H1 (cell line): ENCODE results near the gene DMC1. TPM values are rescaled to one million over a fixed set of nuclear protein-coding genes. Genes with fewer than 3 reads are reported as not detected.

Experiments used
- CTCF ChIA-PET: fragments of 300-600 bp; sonication (Branson Sonifier 250); formaldehyde crosslinking; loops from one replicate; lab custom pipeline; 2021; ENCODE audit not compliant: partially characterized antibody; lab: Charles Lee
- POLR2A ChIA-PET: fragments of 300-600 bp; sonication (Branson Sonifier 250); formaldehyde crosslinking; loops from one replicate; lab custom pipeline; 2021; ENCODE audit warnings: inconsistent platforms; ENCODE audit not compliant: partially characterized antibody; lab: Charles Lee
- DNase-seq, 2 experiments: peaks; one replicate each; pipeline versions ENCODE4 v3.0.0 to v3.0.0-alpha.2; 2010 to 2022; ENCODE audit warnings: low spot score in 2 of 2, low read depth in 1 of 2, mixed read lengths in 1 of 2
- FAIRE-seq: peaks from 2 replicates; lab custom pipeline; 2011; peaks lifted over from hg19 to GRCh38; lab: Jason Lieb, UNC
- H2AFZ ChIP-seq: 2 replicates; pipeline ENCODE4 v1.8.1; 2012; ENCODE audit warnings: low read length, inconsistent platforms
- H2AK5ac ChIP-seq: 2 replicates; pipeline ENCODE4 v1.6.1; 2013; ENCODE audit warnings: low read depth, low read length
- H2BK120ac ChIP-seq: replicated peaks from 2 replicates; pipeline ENCODE3; 2013; ENCODE audit warnings: low read depth, low read length, inconsistent platforms
- H2BK12ac ChIP-seq: 2 replicates; pipeline ENCODE4 v1.6.1; 2013; ENCODE audit warnings: low read depth, low read length
- H2BK15ac ChIP-seq: 2 replicates; pipeline ENCODE4 v1.6.1; 2013; ENCODE audit warnings: low read length
- H2BK20ac ChIP-seq: 2 replicates; pipeline ENCODE4 v1.6.1; 2013; ENCODE audit warnings: low read length
- H2BK5ac ChIP-seq: 2 replicates; pipeline ENCODE4 v1.6.1; 2013; ENCODE audit warnings: low read depth, low read length
- H3K14ac ChIP-seq: 2 replicates; pipeline ENCODE4 v1.6.1; 2013; ENCODE audit warnings: inconsistent platforms; ENCODE audit not compliant: insufficient read length
- H3K18ac ChIP-seq: 2 replicates; pipeline ENCODE4 v1.6.1; 2013; ENCODE audit warnings: low read length; ENCODE audit errors: extremely low read depth
- H3K23ac ChIP-seq: 2 replicates; pipeline ENCODE4 v1.6.1; 2013; ENCODE audit warnings: inconsistent platforms; ENCODE audit not compliant: insufficient read length
- H3K23me2 ChIP-seq: 2 replicates; pipeline ENCODE4 v1.6.1; 2013; ENCODE audit warnings: low read depth, low read length
- H3K27ac ChIP-seq: 2 replicates; pipeline ENCODE4 v1.6.1; 2011; ENCODE audit warnings: low read depth, low read length, inconsistent platforms
- H3K27me3 ChIP-seq, 4 experiments: replicated peaks in 1 of 4; 1 replicate in 1 of 4; 2 replicates in 3 of 4; pipeline versions ENCODE4 v1.6.1 to v1.8.1; 2011 to 2013; ENCODE audit warnings: low read length in 3 of 4, mild to moderate bottlenecking in 3 of 4, inconsistent platforms in 2 of 4, mixed read lengths in 2 of 4, moderate library complexity in 1 of 4; ENCODE audit not compliant: control insufficient read depth in 3 of 4, insufficient read depth in 3 of 4; ENCODE audit errors: extremely low read depth in 1 of 4
- H3K36me3 ChIP-seq, 4 experiments: 2 replicates each; pipeline versions ENCODE4 v1.6.1 to v1.8.1; 2011 to 2013; ENCODE audit warnings: mild to moderate bottlenecking in 4 of 4, low read length in 3 of 4, moderate library complexity in 2 of 4, control low read depth in 1 of 4, inconsistent platforms in 1 of 4; ENCODE audit not compliant: insufficient read depth in 4 of 4, control insufficient read depth in 2 of 4
- H3K4ac ChIP-seq: replicated peaks from 2 replicates; pipeline ENCODE3; 2013; ENCODE audit warnings: low read length, low read depth, mixed read lengths, inconsistent platforms; ENCODE audit not compliant: insufficient read length
- H3K4me1 ChIP-seq, 4 experiments: replicated peaks in 1 of 4; 1 replicate in 1 of 4; 2 replicates in 3 of 4; pipeline versions ENCODE4 v1.6.1 to v1.8.1; 2011 to 2013; ENCODE audit warnings: low read length in 3 of 4, inconsistent platforms in 2 of 4, mixed read lengths in 1 of 4; ENCODE audit not compliant: insufficient read depth in 4 of 4, control insufficient read depth in 3 of 4
- H3K4me2 ChIP-seq, 2 experiments: 2 replicates each; pipeline versions ENCODE4 v1.6.1 to v1.8.1; 2011 to 2013; ENCODE audit warnings: low read depth in 2 of 2, low read length in 2 of 2, control low read depth in 1 of 2, inconsistent platforms in 1 of 2, mild to moderate bottlenecking in 1 of 2; ENCODE audit not compliant: insufficient read depth in 1 of 2
- H3K4me3 ChIP-seq, 4 experiments: fragments of 200-600, 300-600 bp in 1 of 4; sonication (generic), shearing (Covaris generic), sonication (Bioruptor Twin) in 1 of 4; 2 replicates each; pipeline versions ENCODE4 v1.5.1 to v1.8.1; 2011 to 2016; ENCODE audit warnings: low read length in 4 of 4, low read depth in 3 of 4, control low read depth in 2 of 4, inconsistent platforms in 2 of 4, mild to moderate bottlenecking in 2 of 4, mixed read lengths in 1 of 4, moderate library complexity in 1 of 4; ENCODE audit not compliant: insufficient read depth in 2 of 4; ENCODE audit errors: extremely low read depth in 1 of 4
- H3K56ac ChIP-seq: replicated peaks from 2 replicates; pipeline ENCODE3; 2013; ENCODE audit warnings: low read depth, mild to moderate bottlenecking, mixed read lengths, low read length, inconsistent platforms; ENCODE audit not compliant: insufficient read length
- H3K79me1 ChIP-seq: 2 replicates; pipeline ENCODE4 v1.6.1; 2013; ENCODE audit warnings: low read depth, low read length, control low read depth
- H3K79me2 ChIP-seq, 2 experiments: 2 replicates each; pipeline versions ENCODE4 v1.6.1 to v1.8.1; 2012 to 2013; ENCODE audit warnings: low read length in 2 of 2, mild to moderate bottlenecking in 2 of 2, inconsistent platforms in 1 of 2; ENCODE audit not compliant: insufficient read depth in 2 of 2, control insufficient read depth in 1 of 2
- H3K9ac ChIP-seq, 4 experiments: replicated peaks in 1 of 4; 1 replicate in 1 of 4; 2 replicates in 3 of 4; pipeline versions ENCODE4 v1.6.1 to v1.8.1; 2011 to 2013; ENCODE audit warnings: low read depth in 3 of 4, low read length in 3 of 4, control low read depth in 2 of 4, mild to moderate bottlenecking in 2 of 4, moderate library complexity in 2 of 4, inconsistent platforms in 1 of 4; ENCODE audit errors: extremely low read depth in 1 of 4
- H3K9me3 ChIP-seq, 2 experiments: 2 replicates each; pipeline versions ENCODE4 v1.6.1 to v1.8.1; 2012 to 2013; ENCODE audit warnings: mild to moderate bottlenecking in 2 of 2, moderate library complexity in 2 of 2, control low read depth in 1 of 2, inconsistent platforms in 1 of 2, low read depth in 1 of 2, low read length in 1 of 2, mixed read lengths in 1 of 2; ENCODE audit not compliant: insufficient read depth in 2 of 2
- H4K20me1 ChIP-seq, 2 experiments: replicated peaks in 1 of 2; 2 replicates each; pipeline versions ENCODE3 to v1.8.1; 2011 to 2013; ENCODE audit warnings: inconsistent platforms in 2 of 2, low read length in 2 of 2, mild to moderate bottlenecking in 1 of 2; ENCODE audit not compliant: insufficient read depth in 2 of 2, control insufficient read depth in 1 of 2
- H4K5ac ChIP-seq: 2 replicates; pipeline ENCODE4 v1.6.1; 2013; ENCODE audit warnings: low read length, low read depth, mixed read lengths, inconsistent platforms; ENCODE audit not compliant: insufficient read length
- H4K8ac ChIP-seq: 2 replicates; pipeline ENCODE4 v1.8.0; 2013; ENCODE audit warnings: mild to moderate bottlenecking, moderate library complexity, low read length, inconsistent platforms; ENCODE audit not compliant: insufficient read depth; ENCODE audit errors: extremely low read depth
- H4K91ac ChIP-seq: replicated peaks from 2 replicates; pipeline ENCODE3; 2013; ENCODE audit warnings: low read length, mixed read lengths, inconsistent platforms; ENCODE audit not compliant: insufficient read length
- POLR2AphosphoS5 ChIP-seq: IDR thresholded peaks from 2 replicates; pipeline ENCODE4 v1.6.1; 2011; ENCODE audit warnings: low read depth, low read length
- USF2 ChIP-seq: IDR thresholded peaks from 2 replicates; pipeline ENCODE4 v1.6.1; 2011; ENCODE audit warnings: low read length, improper control_type of control experiment
- WGBS, 2 experiments: shearing (Covaris generic) in 1 of 2; methylation state at CpG; one replicate each; pipeline versions ENCODE4 v1.1.6 to v1.1.7; 2013 to 2015; ENCODE audit warnings: low lambda C conversion rate in 2 of 2, mixed read lengths in 2 of 2, inconsistent platforms in 1 of 2, low coverage in 1 of 2, missing lambda C conversion rate in 1 of 2; ENCODE audit not compliant: insufficient replicate concordance in 2 of 2, insufficient coverage in 1 of 2, insufficient read length in 1 of 2; ENCODE audit errors: extremely low coverage in 1 of 2, missing lambda C conversion rate in 1 of 2; 5-methylcytosine and 5-hydroxymethylcytosine counted together
- polyA plus RNA-seq, 7 experiments: library from polyadenylated mRNA; depleted of rRNA in 3 of 7; stranded (reverse) in 5 of 7; unstranded in 2 of 7; fragments of >200 nt in 5 of 7; fragments of 200-250 nt in 2 of 7; gene quantifications; 1 replicate in 5 of 7; 2 replicates in 1 of 7; 4 replicates in 1 of 7; pipeline versions ENCODE4 v1.2.1 to v1.2.3, GENCODE V29; 2011 to 2013; ENCODE audit warnings: missing spikeins in 2 of 7, mixed read lengths in 2 of 7
- total RNA-seq: library from RNA; stranded (reverse); fragmentation: NEBNext Ultra II Directional; extraction: Animal tissue kit (Norgen Biotek cat#: 25700); gene quantifications from 2 replicates; pipeline ENCODE4 v1.2.1, GENCODE V29; 2021

DMC1 gene
- total and polyA plus RNA-seq, 2 of the 8 experiments (the other 6 are each of a cell fraction or from before 2014, with no cell fraction given), result 3.8 to 7.2 TPM

GRCh38 chr22:38503021-38503420 lies 67.0 kb downstream of the DMC1 start:
- Histone ChIP-seq H2AK5ac (no peak overlapping the region), H3K9ac (0 out of 7 replicates have a peak overlapping the region, but pooled peaks of 1 of the 4 experiments have one; percentile 9), H3K14ac (no peak overlapping the region), H2BK5ac (no peak overlapping the region), H3K4me3 (peak overlapping the region; percentile 25 to 97 (median 58); a peak in 5 of 8 replicates)
- TF ChIP-seq POLR2AphosphoS5 (peak; percentile 32; the same call in 1 of the 2 replicates), USF2 (no peak)
- TF ChIP-seq, all 59 proteins: peak for 1
- H3K4ac ChIP-seq, result no peak overlapping the region
- peaks cover 0 to 11% (median 5%) of the 10 kb centered on the region in 4 experiments; a peak in 5 of 7 replicates for H3K4me1 ChIP-seq
- H4K5ac ChIP-seq, result no peak overlapping the region
- CTCF ChIA-PET, result interaction anchor here (1.2 to 1.4 kb wide), 2 partner anchors 9 to 15 kb away, joined by 4 to 7 read pairs; no protein-coding TSS in a partner anchor
- no peak overlapping the region; the same call in 1 of the 2 replicates for H3K27ac ChIP-seq
- no peaks in the 10 kb centered on the region for H3K27me3 ChIP-seq
- H3K9me3 ChIP-seq, result no peaks in the 10 kb centered on the region
- no peak overlapping the region for H2BK12ac ChIP-seq
- 0 out of 2 replicates have a peak, but pooled peaks cover 3% of the 10 kb centered on the region for H3K79me1 ChIP-seq
- no peak overlapping the region for H4K8ac ChIP-seq
- no peak overlapping the region for H3K56ac ChIP-seq
- H2AFZ ChIP-seq, result no peak overlapping the region
- H2BK120ac ChIP-seq, result no peak overlapping the region
- H3K18ac ChIP-seq, result no peak overlapping the region
- DNase-seq (no peak), FAIRE-seq (no peak)
- POLR2A ChIA-PET, result interaction anchor here (0.6 to 32.5 kb wide), 12 partner anchors 9 to 101 kb away, joined by 3 to 1102 read pairs (median 4); partner anchors contain the start of genes DMC1 and KDELR3
- peaks cover 18% of the 10 kb centered on the region in 2 experiments for H4K20me1 ChIP-seq
- H3K23ac ChIP-seq, result no peak overlapping the region
- H2BK20ac ChIP-seq, result no peak overlapping the region
- WGBS, 2 experiments, result 84% methylated on average over 4 of the region's 4 CpGs; no CpG with 5 or more reads in 1 of the 2 experiments
- H3K23me2 ChIP-seq, result peaks cover 12% of the 10 kb centered on the region
- H4K91ac ChIP-seq, result no peak overlapping the region
- peak overlapping the region; percentile 78 to 94 for H3K4me2 ChIP-seq
- no peak overlapping the region for H2BK15ac ChIP-seq
- peaks cover 19 to 69% (median 31%) of the 10 kb centered on the region in 4 experiments for H3K36me3 ChIP-seq
- peaks cover 32 to 72% of the 10 kb centered on the region in 2 experiments for H3K79me2 ChIP-seq
